Tibial artery (tissue), 4 donors: ENCODE measurements around the gene TBC1D9B.

Source experiments
- DNase-seq, 2 donors: peaks; one replicate each; pipeline ENCODE4 v3.0.0-alpha.2; 2019
- H3K27ac ChIP-seq, 2 donors: fragments of 200-600 bp; sonication (generic) in 1 of 2; 1 replicate in 1 of 2; 2 replicates in 1 of 2; pipeline ENCODE4 v1.5.1; 2018 to 2019; ENCODE audit warnings: mild to moderate bottlenecking in 1 of 2
- H3K27me3 ChIP-seq, 2 donors: fragments of 200-600 bp; sonication (generic) in 1 of 2; one replicate each; pipeline versions ENCODE4 v1.5.1 to v1.6.0; 2016 to 2019
- H3K36me3 ChIP-seq, 3 donors: fragments of 200-600 bp; sonication (generic) in 2 of 3; one replicate each; pipeline ENCODE4 v1.5.1; 2016 to 2019; ENCODE audit warnings: mild to moderate bottlenecking in 2 of 3
- H3K4me1 ChIP-seq, 4 donors: fragments of 200-600 bp; sonication (generic) in 2 of 4; 1 replicate in 3 of 4; 2 replicates in 1 of 4; pipeline ENCODE4 v1.5.1; 2016 to 2019
- H3K4me3 ChIP-seq, 2 donors: fragments of 200-600 bp; sonication (generic) in 1 of 2; 1 replicate in 1 of 2; 2 replicates in 1 of 2; pipeline ENCODE4 v1.5.1; 2018 to 2019; ENCODE audit warnings: mild to moderate bottlenecking in 2 of 2
- H3K9me3 ChIP-seq, 3 donors: fragments of 200-600 bp; sonication (generic) in 1 of 3; one replicate each; pipeline ENCODE4 v1.5.1; 2016 to 2019
- intact Hi-C: fragments of 100-400 bp; cut with DNase I; formaldehyde crosslinking; loops from one replicate; pipeline ENCODE4 v1.15.0; 2023; ENCODE audit warnings: low total_unique reads
- TF ChIP-seq, protein P1 (sequence below), 2 experiments: fragments of 200-600 bp in 1 of 2; fragments of 450-650 bp in 1 of 2; IDR thresholded peaks; one replicate each; pipeline ENCODE4 v1.5.1; 2017 to 2019; ENCODE audit warnings: antibody characterized with exemption in 2 of 2, mild to moderate bottlenecking in 1 of 2, moderate library complexity in 1 of 2

TBC1D9B gene

DNA sequence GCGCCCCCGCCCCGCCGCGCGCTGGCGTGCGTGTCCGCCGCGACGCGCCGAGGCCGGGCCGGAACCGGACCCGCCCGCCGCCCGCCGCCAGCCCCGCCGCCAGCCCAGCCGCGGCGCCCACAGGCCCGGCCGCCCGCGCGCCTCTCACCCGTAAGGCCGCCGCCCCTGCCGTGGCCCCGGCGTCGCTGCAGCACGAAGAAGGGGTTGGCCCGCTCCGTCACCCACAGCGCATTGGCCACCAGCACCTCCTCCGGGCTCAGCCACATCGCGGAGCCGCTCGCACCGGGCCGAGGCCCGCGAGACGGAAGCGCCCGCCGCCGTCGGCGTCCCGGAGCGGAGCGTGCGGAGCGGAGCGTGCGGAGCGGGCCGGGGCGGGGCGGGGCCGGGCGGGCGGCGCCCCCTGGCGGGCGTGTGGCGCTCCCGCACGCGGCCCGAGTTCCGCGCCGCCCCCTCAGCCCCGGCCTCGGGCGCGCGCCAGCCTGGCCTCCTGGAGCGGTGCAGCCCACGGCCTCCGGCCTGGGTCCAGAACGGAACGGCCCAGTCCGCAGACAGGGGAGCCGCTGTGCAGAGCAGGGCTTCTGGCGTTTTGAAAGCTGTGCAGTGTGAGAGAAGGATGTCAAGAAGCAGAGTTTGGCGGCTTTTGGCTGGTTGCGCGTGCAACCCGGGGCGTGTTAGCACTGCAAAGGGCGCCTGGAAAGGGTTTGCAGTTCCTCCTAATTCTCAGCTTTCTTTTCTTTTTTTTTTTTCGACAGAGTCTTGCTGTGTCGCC lies at the start of gene TBC1D9B:
Gene TBC1D9B, minus strand, starts transcription at position 342 of the 769 bp plus-strand sequence. Its CDS starts 76 bp downstream, at position 266.
- TF ChIP-seq, protein P1, sequence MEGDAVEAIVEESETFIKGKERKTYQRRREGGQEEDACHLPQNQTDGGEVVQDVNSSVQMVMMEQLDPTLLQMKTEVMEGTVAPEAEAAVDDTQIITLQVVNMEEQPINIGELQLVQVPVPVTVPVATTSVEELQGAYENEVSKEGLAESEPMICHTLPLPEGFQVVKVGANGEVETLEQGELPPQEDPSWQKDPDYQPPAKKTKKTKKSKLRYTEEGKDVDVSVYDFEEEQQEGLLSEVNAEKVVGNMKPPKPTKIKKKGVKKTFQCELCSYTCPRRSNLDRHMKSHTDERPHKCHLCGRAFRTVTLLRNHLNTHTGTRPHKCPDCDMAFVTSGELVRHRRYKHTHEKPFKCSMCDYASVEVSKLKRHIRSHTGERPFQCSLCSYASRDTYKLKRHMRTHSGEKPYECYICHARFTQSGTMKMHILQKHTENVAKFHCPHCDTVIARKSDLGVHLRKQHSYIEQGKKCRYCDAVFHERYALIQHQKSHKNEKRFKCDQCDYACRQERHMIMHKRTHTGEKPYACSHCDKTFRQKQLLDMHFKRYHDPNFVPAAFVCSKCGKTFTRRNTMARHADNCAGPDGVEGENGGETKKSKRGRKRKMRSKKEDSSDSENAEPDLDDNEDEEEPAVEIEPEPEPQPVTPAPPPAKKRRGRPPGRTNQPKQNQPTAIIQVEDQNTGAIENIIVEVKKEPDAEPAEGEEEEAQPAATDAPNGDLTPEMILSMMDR (IDR thresholded peaks at IDR 0.05): peak in 1 of 2 experiments; percentile 70
- intact Hi-C loops: loop anchor here (5.0 kb wide), 2 partner anchors 100 to 165 kb away; partner anchors contain the start of genes MGAT4B and RNF130

DNA sequence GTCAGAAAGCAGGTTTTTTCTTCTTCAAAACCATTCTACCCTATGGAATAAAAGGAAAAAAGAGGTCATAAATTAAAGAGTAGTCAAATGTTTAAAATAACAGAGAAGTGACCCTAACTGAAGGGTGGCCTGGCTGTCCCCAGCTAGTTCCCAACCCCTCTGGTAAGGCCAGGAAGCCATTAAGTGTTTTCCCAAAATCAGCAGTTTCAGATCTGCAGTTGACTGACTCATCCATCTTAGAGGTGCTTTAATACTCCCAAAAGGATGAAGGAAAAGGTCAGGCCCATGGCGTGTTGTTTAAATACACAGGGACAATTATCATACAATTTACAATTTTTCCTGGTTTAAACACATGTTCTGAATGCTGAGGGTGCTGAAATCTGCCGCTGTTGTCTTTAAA lies 47.9 kb upstream of the TBC1D9B start:
- no peaks in the 10 kb centered on the region for H3K9me3 ChIP-seq
- no peak overlapping the region for H3K4me3 ChIP-seq
- H3K4me1 ChIP-seq: no peaks in the 10 kb centered on the region
- no peak for DNase-seq
- intact Hi-C loops: no loop called here
- no peaks in the 10 kb centered on the region for H3K27me3 ChIP-seq
- H3K36me3 ChIP-seq: peaks cover 4 to 38% (median 11%) of the 10 kb centered on the region in 3 donors
- TF ChIP-seq, protein P1 (IDR thresholded peaks at IDR 0.05): no peak
- H3K27ac ChIP-seq: no peak overlapping the region

More for the DNA sequence above, at the start of gene TBC1D9B:
- peak; percentile 61 to 80 for DNase-seq
- Histone ChIP-seq H3K27ac (peak within 1 kb of the TSS; percentile 79 to 80), H3K27me3 (no peaks in the 10 kb centered on the region), H3K4me1 (peaks cover 0 to 22% (median 17%) of the 10 kb centered on the region in 4 donors), H3K4me3 (peak within 1 kb of the TSS; percentile 67 to 79), H3K36me3 (peaks cover 0 to 21% (median 16%) of the 10 kb centered on the region in 3 donors), H3K9me3 (no peaks in the 10 kb centered on the region)

DNA sequence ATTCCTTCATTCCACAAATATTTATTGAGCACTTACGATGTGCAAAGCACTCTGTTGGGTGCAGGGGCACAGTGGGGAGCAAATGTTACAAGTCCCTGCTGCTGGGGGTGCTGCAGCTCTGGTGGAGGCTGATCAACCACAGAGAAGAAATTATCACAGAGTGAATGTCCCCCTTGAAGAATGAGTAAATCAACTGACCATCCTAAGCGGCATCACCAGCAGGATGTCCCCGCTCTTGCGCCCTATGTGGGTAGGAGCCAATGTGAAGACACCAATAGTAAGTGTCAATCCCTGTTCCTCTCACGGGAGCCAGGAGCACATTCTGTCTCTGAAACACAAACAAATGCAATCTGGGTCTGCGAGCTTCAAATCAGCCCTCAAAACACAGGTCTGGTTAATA lies 47.4 kb upstream of the TBC1D9B start:
- H3K4me1 ChIP-seq: no peaks in the 10 kb centered on the region
- no peaks in the 10 kb centered on the region for H3K27me3 ChIP-seq
- no peaks in the 10 kb centered on the region for H3K9me3 ChIP-seq
- TF ChIP-seq, protein P1 (IDR thresholded peaks at IDR 0.05): no peak
- H3K27ac ChIP-seq: no peak overlapping the region
- no peak overlapping the region for H3K4me3 ChIP-seq
- intact Hi-C loops: no loop called here
- DNase-seq: no peak
- peaks cover 0 to 34% (median 11%) of the 10 kb centered on the region in 3 donors for H3K36me3 ChIP-seq

DNA sequence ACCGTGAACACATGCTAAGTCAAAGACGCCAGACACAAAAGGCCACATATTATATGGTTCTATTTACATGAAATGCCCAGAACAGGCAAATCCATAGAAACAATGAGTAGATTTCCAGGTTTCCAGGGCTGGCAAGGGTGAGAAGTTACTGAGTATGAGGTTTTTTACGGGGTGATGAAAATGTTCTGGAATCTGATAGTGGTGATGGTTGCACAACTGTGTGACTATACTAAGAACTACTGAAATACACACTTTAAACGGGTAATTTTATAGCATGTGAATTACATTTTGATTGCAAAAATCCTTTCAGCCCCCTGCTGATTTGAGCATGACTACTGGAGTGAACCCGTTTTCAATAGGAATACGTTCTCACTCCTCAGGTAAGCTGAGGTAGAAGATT lies 46.7 kb upstream of the TBC1D9B start:
- DNase-seq: no peak
- H3K9me3 ChIP-seq: no peaks in the 10 kb centered on the region
- H3K4me3 ChIP-seq: no peak overlapping the region
- intact Hi-C loops: no loop called here
- H3K4me1 ChIP-seq: no peaks in the 10 kb centered on the region
- no peak overlapping the region for H3K27ac ChIP-seq
- TF ChIP-seq, protein P1 (IDR thresholded peaks at IDR 0.05): no peak
- H3K36me3 ChIP-seq: peaks cover 0 to 33% (median 11%) of the 10 kb centered on the region in 3 donors
- no peaks in the 10 kb centered on the region for H3K27me3 ChIP-seq

DNA sequence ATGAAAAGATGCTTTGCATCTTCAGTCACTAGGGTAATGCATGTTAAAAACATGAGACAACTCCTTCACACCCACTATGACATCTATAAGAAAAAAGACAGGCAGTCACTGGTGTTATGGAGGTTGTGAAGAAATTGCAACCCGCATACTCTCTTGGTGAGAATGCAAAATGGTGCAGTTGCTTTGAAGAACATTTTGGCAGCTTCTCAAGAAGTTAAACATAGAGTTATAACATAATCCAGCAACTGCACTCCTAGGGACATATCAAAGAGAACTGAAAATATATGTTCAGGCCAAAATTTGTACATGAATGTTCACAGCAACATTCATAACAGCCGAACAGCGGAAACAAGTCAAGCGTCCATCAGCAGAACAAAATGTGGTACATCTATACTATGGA lies 46.3 kb upstream of the TBC1D9B start:
- Histone ChIP-seq H3K4me1 (no peaks in the 10 kb centered on the region), H3K4me3 (no peak overlapping the region), H3K27me3 (no peaks in the 10 kb centered on the region), H3K9me3 (no peaks in the 10 kb centered on the region), H3K36me3 (peaks cover 0 to 33% (median 11%) of the 10 kb centered on the region in 3 donors), H3K27ac (no peak overlapping the region)
- intact Hi-C loops: no loop called here
- no peak for DNase-seq
- TF ChIP-seq, protein P1 (IDR thresholded peaks at IDR 0.05): no peak
